Cardiac septum (tissue), 1 donor: Measurements from ENCODE around the gene WIZ. TPM values are rescaled to one million over a fixed set of nuclear protein-coding genes. Genes with fewer than 3 reads are reported as not detected.

Source experiments
- DNase-seq: peaks from one replicate; pipeline ENCODE4 v3.0.0-alpha.2; 2020; ENCODE audit warnings: low spot score
- intact Hi-C: fragments of 100-400 bp; cut with DNase I; formaldehyde crosslinking; loops from one replicate; pipeline ENCODE4 v1.14.0; 2022
- total RNA-seq: library from RNA; stranded (reverse); fragmentation: NEBNext Ultra II Directional; extraction: Animal tissue kit (Norgen Biotek cat#: 25700); gene quantifications from one replicate; pipeline ENCODE4 v1.2.1, GENCODE V29; 2021
- donor health status: DM: no; HTN: no; CAD: no.

The WIZ gene
- total RNA-seq, 1 donor from 2014 or later = 21.6 TPM

GRCh38 chr19:15433519-15434069 lies 16.2 kb downstream of the WIZ start:
- intact Hi-C loops = loop anchor here (2.0 kb wide), 2 partner anchors 15 kb away; partner anchors contain the start of genes AKAP8L and WIZ
- DNase-seq = no peak

GRCh38 chr19:15432629-15433518 lies 16.9 kb downstream of the WIZ start:
- peak; percentile 97 for DNase-seq
- intact Hi-C loops = loop anchor here (2.0 kb wide), 2 partner anchors 14 to 16 kb away; partner anchors contain the start of genes AKAP8L and WIZ

- DNase-seq = no peak
- intact Hi-C loops = loop anchor here (2.0 kb wide), 2 partner anchors 13 to 17 kb away; partner anchors contain the start of genes AKAP8L and WIZ
These were observed 17.7 kb downstream of the WIZ start for GRCh38 chr19:15432018-15432494.

- intact Hi-C loops = loop anchor here (2.0 kb wide), 2 partner anchors 13 to 17 kb away; partner anchors contain the start of genes AKAP8L and WIZ
These were observed 18.2 kb downstream of the WIZ start for GRCh38 chr19:15431396-15432017.

GRCh38 chr19:15430526-15431120 lies 19.1 kb downstream of the WIZ start:
- DNase-seq = no peak
- intact Hi-C loops = no loop called here

More at GRCh38 chr19:15431396-15432017, 18.2 kb downstream of the WIZ start:
- no peak for DNase-seq

- intact Hi-C loops = no loop called here
- no peak for DNase-seq
These were observed 19.8 kb downstream of the WIZ start for GRCh38 chr19:15429825-15430467.

GRCh38 chr19:15428956-15429824 lies 20.6 kb downstream of the WIZ start:
- intact Hi-C loops = no loop called here
- DNase-seq = no peak

GRCh38 chr19:15427991-15428471 lies 21.7 kb downstream of the WIZ start:
- no peak for DNase-seq
- intact Hi-C loops = no loop called here

GRCh38 chr19:15427350-15427700 lies 22.4 kb downstream of the WIZ start:
- intact Hi-C loops = no loop called here
- no peak for DNase-seq

- no peak for DNase-seq
- intact Hi-C loops = no loop called here
These were observed 23.0 kb downstream of the WIZ start for GRCh38 chr19:15426485-15427349.

- intact Hi-C loops = no loop called here
- no peak for DNase-seq
These were observed 24.3 kb downstream of the WIZ start for GRCh38 chr19:15425321-15425950.

GRCh38 chr19:15424692-15425272 lies 25.0 kb downstream of the WIZ start:
- DNase-seq = no peak

GRCh38 chr19:15424121-15424520 lies 25.6 kb downstream of the WIZ start:
- no peak for DNase-seq
- intact Hi-C loops = no loop called here

More at GRCh38 chr19:15424692-15425272, 25.0 kb downstream of the WIZ start:
- intact Hi-C loops = no loop called here

- DNase-seq = no peak
- intact Hi-C loops = no loop called here
These were observed 26.6 kb downstream of the WIZ start for GRCh38 chr19:15423130-15423529.

GRCh38 chr19:15422296-15423075 lies 27.3 kb downstream of the WIZ start:
- intact Hi-C loops = no loop called here
- no peak for DNase-seq
